Trophoblast cell (in vitro differentiated cells and primary cell): ENCODE measurements around the gene GRM5.

Experiments used
- DNase-seq, 2 donors: peaks; one replicate each; pipeline ENCODE4 v3.0.0-alpha.2; 2016
- H2AFZ ChIP-seq: 2 replicates; pipeline ENCODE4 v1.6.1; 2013; ENCODE audit warnings: low read length, moderate library complexity, mild to moderate bottlenecking; ENCODE audit not compliant: insufficient read depth, poor library complexity
- H2AK5ac ChIP-seq: 2 replicates; pipeline ENCODE4 v1.6.1; 2013; ENCODE audit warnings: mild to moderate bottlenecking, low read length
- H2BK120ac ChIP-seq: 2 replicates; pipeline ENCODE4 v1.6.1; 2013; ENCODE audit warnings: low read length, mild to moderate bottlenecking, moderate library complexity; ENCODE audit not compliant: insufficient read depth, poor library complexity
- H2BK12ac ChIP-seq: 2 replicates; pipeline ENCODE4 v1.6.1; 2013; ENCODE audit warnings: mild to moderate bottlenecking, low read length, moderate library complexity
- H2BK5ac ChIP-seq: 2 replicates; pipeline ENCODE4 v1.6.1; 2013; ENCODE audit warnings: low read length, low read depth, moderate library complexity, mild to moderate bottlenecking; ENCODE audit not compliant: poor library complexity
- H3K14ac ChIP-seq: 2 replicates; pipeline ENCODE4 v1.6.1; 2013; ENCODE audit warnings: mild to moderate bottlenecking, low read length
- H3K18ac ChIP-seq: 2 replicates; pipeline ENCODE4 v1.6.1; 2013; ENCODE audit warnings: mild to moderate bottlenecking, low read length
- H3K23ac ChIP-seq: 2 replicates; pipeline ENCODE4 v1.6.1; 2013; ENCODE audit warnings: low read length
- H3K27ac ChIP-seq: 2 replicates; pipeline ENCODE4 v1.5.1; 2013; ENCODE audit warnings: low read depth, mild to moderate bottlenecking, inconsistent platforms, low read length, moderate library complexity
- H3K27me3 ChIP-seq: 2 replicates; pipeline ENCODE4 v1.6.1; 2013; ENCODE audit warnings: inconsistent platforms, mild to moderate bottlenecking, low read length, moderate library complexity; ENCODE audit not compliant: insufficient read depth
- H3K36me3 ChIP-seq, 2 experiments: 1 replicate in 1 of 2; 2 replicates in 1 of 2; pipeline ENCODE4 v1.6.1; 2013; ENCODE audit warnings: low read length in 2 of 2, mild to moderate bottlenecking in 2 of 2, moderate library complexity in 1 of 2; ENCODE audit not compliant: insufficient read depth in 2 of 2, control insufficient read depth in 1 of 2
- H3K4ac ChIP-seq: 2 replicates; pipeline ENCODE4 v1.6.1; 2013; ENCODE audit warnings: low read depth, mild to moderate bottlenecking, low read length, moderate library complexity
- H3K4me1 ChIP-seq, 2 experiments: 1 replicate in 1 of 2; 2 replicates in 1 of 2; pipeline ENCODE4 v1.6.1; 2013; ENCODE audit warnings: low read length in 2 of 2, mild to moderate bottlenecking in 2 of 2, moderate library complexity in 1 of 2; ENCODE audit not compliant: insufficient read depth in 2 of 2, control insufficient read depth in 1 of 2
- H3K4me2 ChIP-seq: 2 replicates; pipeline ENCODE4 v1.6.1; 2013; ENCODE audit warnings: inconsistent platforms, mild to moderate bottlenecking, low read length, moderate library complexity
- H3K4me3 ChIP-seq: 2 replicates; pipeline ENCODE4 v1.5.1; 2013; ENCODE audit warnings: mild to moderate bottlenecking, low read depth, low read length, inconsistent platforms
- H3K79me1 ChIP-seq: one replicate; pipeline ENCODE4 v1.6.1; 2013; ENCODE audit warnings: low read length
- H3K79me2 ChIP-seq: 2 replicates; pipeline ENCODE4 v1.6.1; 2013; ENCODE audit warnings: low read length, mild to moderate bottlenecking; ENCODE audit not compliant: control insufficient read depth, insufficient read depth, poor library complexity
- H3K9ac ChIP-seq: 2 replicates; pipeline ENCODE4 v1.6.1; 2013; ENCODE audit warnings: mild to moderate bottlenecking, low read length
- H3K9me3 ChIP-seq: 2 replicates; pipeline ENCODE4 v1.6.1; 2013; ENCODE audit warnings: low read depth, mild to moderate bottlenecking, control low read depth, inconsistent platforms, low read length; ENCODE audit not compliant: insufficient read depth
- H4K12ac ChIP-seq: 2 replicates; pipeline ENCODE4 v1.6.1; 2013; ENCODE audit warnings: low read depth, mild to moderate bottlenecking, low read length, moderate library complexity
- H4K8ac ChIP-seq: 2 replicates; pipeline ENCODE4 v1.6.1; 2013; ENCODE audit warnings: low read depth, mild to moderate bottlenecking, low read length, moderate library complexity
- H4K91ac ChIP-seq: one replicate; pipeline ENCODE4 v1.6.1; 2013; ENCODE audit warnings: low read depth, mild to moderate bottlenecking, low read length, moderate library complexity
- WGBS: extraction: QIAGEN DNeasy Blood & Tissue Kit; methylation state at CpG from one replicate; pipeline ENCODE4 v1.1.7; 2013; ENCODE audit warnings: missing lambda C conversion rate; ENCODE audit not compliant: insufficient read length, insufficient coverage; ENCODE audit errors: extremely low coverage; 5-methylcytosine and 5-hydroxymethylcytosine counted together

GRM5 gene

GRCh38 chr11:88494848-88495247 lies 570.9 kb downstream of the GRM5 start:
- Histone ChIP-seq H2BK12ac (no peak overlapping the region), H2AK5ac (no peak overlapping the region)
- no CpG with 5 or more reads among the region's 2 CpGs for WGBS

GRCh38 chr11:88491674-88492073 lies 574.1 kb downstream of the GRM5 start:
- Histone ChIP-seq H2BK5ac (no peak overlapping the region), H2BK120ac (no peak overlapping the region), H3K4me1 (no peaks in the 10 kb centered on the region), H3K27me3 (no peaks in the 10 kb centered on the region), H3K27ac (no peak overlapping the region), H3K9me3 (no peaks in the 10 kb centered on the region), H2BK12ac (no peak overlapping the region), H4K91ac (no peak overlapping the region), H3K36me3 (no peaks in the 10 kb centered on the region), H3K79me2 (no peaks in the 10 kb centered on the region), H4K12ac (no peak overlapping the region), H2AK5ac (no peak overlapping the region), H3K18ac (no peak overlapping the region), H3K14ac (no peak overlapping the region), H3K9ac (no peak overlapping the region), H3K4me3 (no peak overlapping the region), H3K23ac (no peak overlapping the region), H3K4ac (no peak overlapping the region), H2AFZ (no peak overlapping the region), H4K8ac (no peak overlapping the region), H3K4me2 (no peak overlapping the region), H3K79me1 (no peaks in the 10 kb centered on the region)
- no peak for DNase-seq

More at GRCh38 chr11:88494848-88495247, 570.9 kb downstream of the GRM5 start:
- Histone ChIP-seq H4K8ac (no peak overlapping the region), H4K12ac (no peak overlapping the region), H2AFZ (no peak overlapping the region), H3K4me1 (no peaks in the 10 kb centered on the region), H3K27ac (no peak overlapping the region), H2BK5ac (no peak overlapping the region), H3K14ac (no peak overlapping the region), H2BK120ac (no peak overlapping the region), H3K4me2 (no peak overlapping the region), H3K4ac (no peak overlapping the region), H3K4me3 (no peak overlapping the region), H3K9me3 (no peaks in the 10 kb centered on the region), H3K23ac (no peak overlapping the region), H3K18ac (no peak overlapping the region), H3K9ac (no peak overlapping the region), H4K91ac (no peak overlapping the region), H3K79me1 (no peaks in the 10 kb centered on the region), H3K27me3 (no peaks in the 10 kb centered on the region), H3K79me2 (no peaks in the 10 kb centered on the region), H3K36me3 (no peaks in the 10 kb centered on the region)
- DNase-seq, result no peak

- Histone ChIP-seq H3K23ac (no peak overlapping the region), H3K79me2 (no peaks in the 10 kb centered on the region), H3K36me3 (no peaks in the 10 kb centered on the region), H3K27ac (no peak overlapping the region), H4K12ac (no peak overlapping the region), H3K18ac (no peak overlapping the region), H3K79me1 (no peaks in the 10 kb centered on the region), H3K27me3 (no peaks in the 10 kb centered on the region), H2AFZ (no peak overlapping the region), H2BK120ac (no peak overlapping the region), H3K4ac (no peak overlapping the region), H4K91ac (no peak overlapping the region), H2BK5ac (no peak overlapping the region), H4K8ac (no peak overlapping the region), H2AK5ac (no peak overlapping the region), H3K14ac (no peak overlapping the region), H3K4me2 (no peak overlapping the region), H2BK12ac (no peak overlapping the region), H3K4me1 (peaks cover 0 to 5% of the 10 kb centered on the region in 2 experiments), H3K4me3 (no peak overlapping the region), H3K9ac (no peak overlapping the region), H3K9me3 (no peaks in the 10 kb centered on the region)
- WGBS, result no CpG with 5 or more reads among the region's 2 CpGs
- DNase-seq, result no peak
Measured at GRCh38 chr11:88489030-88489429, 576.8 kb downstream of the GRM5 start.

- no CpG with 5 or more reads among the region's 1 CpG for WGBS
- DNase-seq, result no peak
- no peak overlapping the region for H3K4me2 ChIP-seq
- no peak overlapping the region for H3K4ac ChIP-seq
- no peak overlapping the region for H3K9ac ChIP-seq
- no peaks in the 10 kb centered on the region for H3K79me2 ChIP-seq
- H4K12ac ChIP-seq, result no peak overlapping the region
- H2AK5ac ChIP-seq, result no peak overlapping the region
- H3K4me1 ChIP-seq, result peaks cover 0 to 5% of the 10 kb centered on the region in 2 experiments
- H3K23ac ChIP-seq, result no peak overlapping the region
- no peak overlapping the region for H4K8ac ChIP-seq
- H3K4me3 ChIP-seq, result no peak overlapping the region
- no peaks in the 10 kb centered on the region for H3K79me1 ChIP-seq
- H2AFZ ChIP-seq, result no peak overlapping the region
- no peaks in the 10 kb centered on the region for H3K9me3 ChIP-seq
- no peaks in the 10 kb centered on the region for H3K27me3 ChIP-seq
- no peak overlapping the region for H2BK12ac ChIP-seq
- no peak overlapping the region for H3K14ac ChIP-seq
- no peak overlapping the region for H2BK5ac ChIP-seq
- H3K27ac ChIP-seq, result no peak overlapping the region
- H3K18ac ChIP-seq, result no peak overlapping the region
- H4K91ac ChIP-seq, result no peak overlapping the region
- no peaks in the 10 kb centered on the region for H3K36me3 ChIP-seq
- H2BK120ac ChIP-seq, result no peak overlapping the region
Measured at GRCh38 chr11:88487646-88488045, 578.1 kb downstream of the GRM5 start.
